ENCODE results near the gene TUBGCP2.
"Not testable (repeated sequence)": the region's sequence is repeated elsewhere in the genome, so short reads cannot be mapped to it uniquely, and the experiment has no call there.

Gene TUBGCP2

DNA sequence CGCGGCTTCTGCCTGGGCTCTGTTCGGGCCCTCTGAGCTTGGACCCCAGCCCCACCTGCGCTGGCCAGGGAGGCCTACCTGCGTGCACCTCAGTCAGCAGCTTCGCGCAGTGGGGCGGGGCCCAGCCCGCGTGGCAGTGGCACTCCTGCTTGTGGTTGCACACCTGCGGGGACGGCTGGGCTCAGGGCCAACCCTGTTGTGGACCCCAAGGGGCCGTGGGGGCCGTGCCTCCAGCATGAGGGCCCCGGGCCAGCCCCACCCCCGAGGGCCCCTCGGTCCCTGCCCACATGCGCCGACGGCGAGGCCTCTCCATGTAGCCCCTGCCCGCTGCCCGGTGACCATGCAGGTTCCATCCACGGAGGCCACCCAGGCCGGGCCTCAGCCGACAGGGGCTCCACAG, 39.3 kb downstream of the TUBGCP2 start:
- no peak for DNase-seq
- Histone ChIP-seq H3K36me3 (no peaks in the 10 kb centered on the region), H3K4me1 (no peaks in the 10 kb centered on the region), H3K27me3 (no peaks in the 10 kb centered on the region), H3K4me3 (ENCODE audit: low read depth, low read length) (no peak overlapping the region), H3K9me3 (no peaks in the 10 kb centered on the region)
- TF ChIP-seq, protein P1, sequence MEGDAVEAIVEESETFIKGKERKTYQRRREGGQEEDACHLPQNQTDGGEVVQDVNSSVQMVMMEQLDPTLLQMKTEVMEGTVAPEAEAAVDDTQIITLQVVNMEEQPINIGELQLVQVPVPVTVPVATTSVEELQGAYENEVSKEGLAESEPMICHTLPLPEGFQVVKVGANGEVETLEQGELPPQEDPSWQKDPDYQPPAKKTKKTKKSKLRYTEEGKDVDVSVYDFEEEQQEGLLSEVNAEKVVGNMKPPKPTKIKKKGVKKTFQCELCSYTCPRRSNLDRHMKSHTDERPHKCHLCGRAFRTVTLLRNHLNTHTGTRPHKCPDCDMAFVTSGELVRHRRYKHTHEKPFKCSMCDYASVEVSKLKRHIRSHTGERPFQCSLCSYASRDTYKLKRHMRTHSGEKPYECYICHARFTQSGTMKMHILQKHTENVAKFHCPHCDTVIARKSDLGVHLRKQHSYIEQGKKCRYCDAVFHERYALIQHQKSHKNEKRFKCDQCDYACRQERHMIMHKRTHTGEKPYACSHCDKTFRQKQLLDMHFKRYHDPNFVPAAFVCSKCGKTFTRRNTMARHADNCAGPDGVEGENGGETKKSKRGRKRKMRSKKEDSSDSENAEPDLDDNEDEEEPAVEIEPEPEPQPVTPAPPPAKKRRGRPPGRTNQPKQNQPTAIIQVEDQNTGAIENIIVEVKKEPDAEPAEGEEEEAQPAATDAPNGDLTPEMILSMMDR (IDR thresholded peaks at IDR 0.05; ENCODE audit: low read depth, low read length), result no peak

GRCh38 chr10:133268532-133268931, 40.1 kb downstream of the TUBGCP2 start:
- Histone ChIP-seq H3K36me3 (no peaks in the 10 kb centered on the region), H3K9me3 (no peaks in the 10 kb centered on the region), H3K27me3 (no peaks in the 10 kb centered on the region; the same call in 1 of the 2 replicates), H3K4me1 (no peaks in the 10 kb centered on the region), H3K4me3 (ENCODE audit: low read depth, low read length) (no peak overlapping the region)
- DNase-seq, result no peak
- TF ChIP-seq, protein P1 (IDR thresholded peaks at IDR 0.05; ENCODE audit: low read depth, low read length), result no peak

GRCh38 chr10:133267829-133268228, 40.8 kb downstream of the TUBGCP2 start:
- TF ChIP-seq, protein P1 (IDR thresholded peaks at IDR 0.05; ENCODE audit: low read depth, low read length), result no peak
- no peaks in the 10 kb centered on the region for H3K9me3 ChIP-seq
- no peak for DNase-seq
- no peaks in the 10 kb centered on the region for H3K36me3 ChIP-seq
- H3K27me3 ChIP-seq, result peaks cover 7% of the 10 kb centered on the region
- no peaks in the 10 kb centered on the region for H3K4me1 ChIP-seq
- H3K4me3 ChIP-seq (ENCODE audit: low read depth, low read length), result no peak overlapping the region

DNA sequence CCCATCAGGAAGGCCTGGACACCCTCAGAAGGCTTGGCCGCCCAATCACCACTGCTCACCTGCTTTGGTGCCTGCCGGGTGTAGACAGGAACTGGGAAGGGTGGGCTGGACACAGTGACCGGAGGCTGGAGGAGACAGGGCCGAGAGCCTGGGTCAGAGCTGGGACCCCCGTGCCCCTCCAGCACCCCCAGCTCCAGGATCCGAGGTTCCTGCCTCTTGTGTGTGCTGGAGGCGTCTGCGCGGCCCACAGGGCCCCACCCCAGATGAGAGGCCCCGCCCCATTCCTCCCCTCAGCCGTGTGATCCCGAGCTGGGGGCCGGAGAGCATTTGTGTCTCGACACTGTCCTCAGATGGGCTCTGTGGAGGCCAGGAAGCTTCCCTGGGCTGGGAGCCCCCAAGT, 41.4 kb downstream of the TUBGCP2 start:
- H3K4me3 ChIP-seq (ENCODE audit: low read depth, low read length), result no peak overlapping the region
- TF ChIP-seq, protein P1 (IDR thresholded peaks at IDR 0.05; ENCODE audit: low read depth, low read length), result no peak
- H3K36me3 ChIP-seq, result no peaks in the 10 kb centered on the region
- no peaks in the 10 kb centered on the region for H3K9me3 ChIP-seq
- no peak for DNase-seq
- H3K27me3 ChIP-seq, result peaks cover 11% of the 10 kb centered on the region
- no peaks in the 10 kb centered on the region for H3K4me1 ChIP-seq

DNA sequence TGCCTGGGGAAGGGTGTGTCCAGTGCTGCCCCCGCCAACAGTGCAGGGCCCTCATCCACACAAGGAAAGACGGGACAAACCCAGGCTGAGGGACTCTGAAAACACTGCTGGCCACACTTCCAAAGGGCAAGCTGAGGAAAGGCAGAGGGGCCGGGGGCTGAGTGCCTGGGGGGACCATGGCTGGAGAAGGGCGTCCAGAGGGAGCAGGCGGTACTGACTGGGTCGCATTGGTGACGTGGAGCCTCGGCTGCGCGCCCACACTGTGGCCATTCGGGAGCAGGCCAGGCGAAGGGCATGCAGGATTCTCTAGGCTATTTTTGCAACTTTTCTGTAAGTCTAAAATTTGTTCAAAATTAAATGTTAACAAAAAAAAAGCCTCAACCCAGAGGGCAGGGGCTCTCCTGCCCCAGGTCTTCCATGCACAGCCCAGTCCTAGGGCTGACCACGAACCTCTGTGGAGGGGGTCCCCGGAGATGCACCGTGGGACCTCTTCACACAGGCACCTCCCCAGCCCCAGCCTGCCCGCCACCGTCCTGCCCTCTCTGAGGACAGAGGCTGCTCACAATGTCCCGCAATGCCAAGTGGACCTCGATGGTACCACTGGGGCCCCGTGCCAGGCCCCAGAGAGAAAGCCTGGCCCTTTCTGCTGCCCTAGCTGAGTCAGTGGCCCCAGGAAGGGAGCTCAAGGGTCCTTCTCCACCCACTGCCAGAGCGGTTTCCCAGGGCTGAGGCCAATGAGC, 42.4 kb downstream of the TUBGCP2 start:
- no peaks in the 10 kb centered on the region for H3K4me1 ChIP-seq
- no peak overlapping the region for H3K4me3 ChIP-seq (ENCODE audit: low read depth, low read length)
- no peaks in the 10 kb centered on the region for H3K36me3 ChIP-seq
- H3K27me3 ChIP-seq, result peaks cover 11% of the 10 kb centered on the region
- TF ChIP-seq, protein P1 (IDR thresholded peaks at IDR 0.05; ENCODE audit: low read depth, low read length), result no peak
- no peaks in the 10 kb centered on the region for H3K9me3 ChIP-seq
- DNase-seq, result no peak

- not testable (repeated sequence) for H3K4me3 ChIP-seq (ENCODE audit: low read depth, low read length); DNase-seq; H3K9me3 ChIP-seq; H3K36me3 ChIP-seq; H3K4me1 ChIP-seq
- peaks cover 11% of the 10 kb centered on the region for H3K27me3 ChIP-seq
These were observed 43.6 kb downstream of the TUBGCP2 start for GRCh38 chr10:133265052-133265451.
